Activated CD8-positive, alpha-beta memory T cell treated with anti-CD3 and anti-CD28 coated beads for 24 hours (primary cell): ENCODE data around the gene DGKE.
A peak's percentile ranks its signal among the peaks of the same experiment; 100 is the strongest.

Experiments
- DNase-seq: peaks from one replicate; pipeline ENCODE4 v3.0.0-alpha.2; 2020

DGKE gene

GRCh38 chr17:56817066-56817465 lies 16.9 kb upstream of the DGKE start:
- no peak for DNase-seq

- DNase-seq: no peak
Measured at GRCh38 chr17:56819030-56819429, 14.9 kb upstream of the DGKE start.

- DNase-seq: peak; percentile 85
Measured at GRCh38 chr17:56819431-56820145, 14.4 kb upstream of the DGKE start.

- DNase-seq: no peak
Measured at GRCh38 chr17:56820207-56820606, 13.7 kb upstream of the DGKE start.

- no peak for DNase-seq
Measured at GRCh38 chr17:56821847-56822534, 12.0 kb upstream of the DGKE start.

- DNase-seq: no peak
Measured at GRCh38 chr17:56822725-56823124, 11.2 kb upstream of the DGKE start.

- DNase-seq: no peak
Measured at GRCh38 chr17:56823848-56824247, 10.1 kb upstream of the DGKE start.

- DNase-seq: no peak
Measured at GRCh38 chr17:56824503-56824902, 9.4 kb upstream of the DGKE start.

GRCh38 chr17:56826611-56827414 lies 7.1 kb upstream of the DGKE start:
- no peak for DNase-seq

GRCh38 chr17:56830726-56831368 lies 3.1 kb upstream of the DGKE start:
- no peak for DNase-seq

GRCh38 chr17:56831369-56832095 lies 2.4 kb upstream of the DGKE start:
- DNase-seq: no peak

GRCh38 chr17:56832446-56832845 lies 1.5 kb upstream of the DGKE start:
- no peak for DNase-seq

- DNase-seq: peak; percentile 87
Measured at GRCh38 chr17:56833057-56833808, 718 bp upstream of the DGKE start.

GRCh38 chr17:56834380-56835263 lies 671 bp downstream of the DGKE start:
- peak; percentile 89 for DNase-seq

- DNase-seq: no peak
Measured at GRCh38 chr17:56835264-56835585, 1.3 kb downstream of the DGKE start.

GRCh38 chr17:56838687-56839086 lies 4.7 kb downstream of the DGKE start:
- no peak for DNase-seq

GRCh38 chr17:56842577-56842976 lies 8.6 kb downstream of the DGKE start:
- no peak for DNase-seq

- no peak for DNase-seq
Measured at GRCh38 chr17:56845934-56846333, 12.0 kb downstream of the DGKE start.

- no peak for DNase-seq
Measured at GRCh38 chr17:56847106-56847505, 13.2 kb downstream of the DGKE start.

GRCh38 chr17:56849131-56849530 lies 15.2 kb downstream of the DGKE start:
- no peak for DNase-seq

GRCh38 chr17:56850591-56850990 lies 16.6 kb downstream of the DGKE start:
- DNase-seq: no peak
